Sigmoid colon (tissue), 3 donors: Measurements from ENCODE around the gene LMAN2L.

Experiments
- CTCF ChIP-seq, 4 experiments: fragments of 450-650 bp in 3 of 4; fragments of 200-600 bp in 1 of 4; IDR thresholded peaks; one replicate each; pipeline ENCODE4 v1.5.1; 2016 to 2019; ENCODE audit warnings: antibody characterized with exemption in 4 of 4, mild to moderate bottlenecking in 3 of 4, moderate library complexity in 2 of 4
- POLR2A ChIP-seq, 2 donors: fragments of 450-650 bp; IDR thresholded peaks; one replicate each; pipeline ENCODE4 v1.6.1; 2016; ENCODE audit warnings: antibody characterized with exemption in 2 of 2, mild to moderate bottlenecking in 2 of 2, moderate library complexity in 2 of 2

GRCh38 chr2:96770442-96771202 lies 30.8 kb upstream of the LMAN2L start:
- TF ChIP-seq CTCF (IDR thresholded peaks at IDR 0.05), result no peak
- no peak for TF ChIP-seq POLR2A (IDR thresholded peaks at IDR 0.05)
